ENCODE measurements around the gene RPS6KA2. TPM values are rescaled to one million over a fixed set of nuclear protein-coding genes. Genes with fewer than 3 reads are reported as not detected.

The RPS6KA2 gene
- total RNA-seq, 1 experiment from 2014 or later, result 18.5 TPM

DNA sequence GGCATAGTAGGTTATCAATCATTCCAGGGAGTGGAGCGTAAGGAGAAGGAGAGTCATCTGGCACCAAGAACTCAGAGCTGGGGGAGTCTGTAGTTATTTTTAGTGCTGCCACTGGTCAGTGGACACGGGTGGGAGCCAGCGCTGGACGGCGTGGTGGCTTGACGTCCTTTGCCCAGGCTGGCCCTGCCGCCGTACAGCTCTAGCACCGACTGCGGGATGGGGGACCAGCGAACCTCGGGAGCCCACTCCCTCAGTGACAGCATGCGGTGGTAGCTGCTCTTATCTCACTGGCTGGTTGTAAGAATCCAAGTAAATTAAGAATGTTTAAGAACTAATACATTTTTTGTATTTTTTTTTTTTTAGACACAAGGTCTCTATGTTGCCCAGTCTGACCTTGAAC, 32.5 kb upstream of the RPS6KA2 start:
- Histone ChIP-seq H3K9me2 (ENCODE audit: insufficient read depth) (no peaks in the 10 kb centered on the region), H3K27ac (no peak overlapping the region), H4K20me1 (ENCODE audit: insufficient read depth) (no peaks in the 10 kb centered on the region), H3K27me3 (ENCODE audit: insufficient read depth, low read depth) (0 out of 2 replicates have a peak, but pooled peaks cover 27% of the 10 kb centered on the region), H3F3A (ENCODE audit: insufficient read depth, low read depth) (no peaks in the 10 kb centered on the region), H3K9me3 (ENCODE audit: insufficient read depth, low read depth) (no peaks in the 10 kb centered on the region), H3K4me2 (no peak overlapping the region), H3K79me2 (ENCODE audit: low read depth) (no peaks in the 10 kb centered on the region), H3K4me3 (no peak overlapping the region), H3K4me1 (replicated peaks; ENCODE audit: insufficient read depth) (no peaks in the 10 kb centered on the region), H3K36me3 (ENCODE audit: low read depth) (no peaks in the 10 kb centered on the region), H2AFZ (no peak overlapping the region)
- POLR2A ChIA-PET (ENCODE audit: unreplicated experiment), result no interaction called here
- DNase-seq, result no peak
- TF ChIP-seq EZH2 (IDR thresholded peaks at IDR 0.05; ENCODE audit: low read depth), result no peak
- TF ChIP-seq, protein P1, sequence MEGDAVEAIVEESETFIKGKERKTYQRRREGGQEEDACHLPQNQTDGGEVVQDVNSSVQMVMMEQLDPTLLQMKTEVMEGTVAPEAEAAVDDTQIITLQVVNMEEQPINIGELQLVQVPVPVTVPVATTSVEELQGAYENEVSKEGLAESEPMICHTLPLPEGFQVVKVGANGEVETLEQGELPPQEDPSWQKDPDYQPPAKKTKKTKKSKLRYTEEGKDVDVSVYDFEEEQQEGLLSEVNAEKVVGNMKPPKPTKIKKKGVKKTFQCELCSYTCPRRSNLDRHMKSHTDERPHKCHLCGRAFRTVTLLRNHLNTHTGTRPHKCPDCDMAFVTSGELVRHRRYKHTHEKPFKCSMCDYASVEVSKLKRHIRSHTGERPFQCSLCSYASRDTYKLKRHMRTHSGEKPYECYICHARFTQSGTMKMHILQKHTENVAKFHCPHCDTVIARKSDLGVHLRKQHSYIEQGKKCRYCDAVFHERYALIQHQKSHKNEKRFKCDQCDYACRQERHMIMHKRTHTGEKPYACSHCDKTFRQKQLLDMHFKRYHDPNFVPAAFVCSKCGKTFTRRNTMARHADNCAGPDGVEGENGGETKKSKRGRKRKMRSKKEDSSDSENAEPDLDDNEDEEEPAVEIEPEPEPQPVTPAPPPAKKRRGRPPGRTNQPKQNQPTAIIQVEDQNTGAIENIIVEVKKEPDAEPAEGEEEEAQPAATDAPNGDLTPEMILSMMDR (conservative IDR thresholded peaks at IDR 0.05), result no peak
- intact Hi-C loops (cut with micrococcal nuclease; ENCODE audit: unreplicated experiment), result no loop called here
- no TSS peak for BruUV-seq (replicated peaks)
- CTCF ChIA-PET, result no interaction called here

DNA sequence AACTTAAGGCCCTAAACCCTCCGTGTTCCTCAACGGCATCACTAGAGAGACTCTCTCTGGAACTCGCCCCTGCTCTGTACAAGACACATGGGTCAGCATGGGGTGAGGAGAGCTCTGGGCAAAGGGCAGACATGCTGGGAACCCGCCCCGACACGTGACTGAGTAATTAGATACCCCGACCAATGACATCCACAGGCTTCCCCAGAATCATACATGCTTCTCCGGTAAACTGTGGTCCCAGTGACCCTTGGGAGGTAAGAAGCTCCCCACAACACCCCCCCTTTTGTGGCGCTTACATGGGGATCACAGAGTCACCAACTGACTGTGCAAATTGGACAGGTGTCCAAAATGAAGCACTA, 31.7 kb upstream of the RPS6KA2 start:
- H3K36me3 ChIP-seq (ENCODE audit: low read depth), result no peaks in the 10 kb centered on the region
- no peak overlapping the region for H2AFZ ChIP-seq
- no peaks in the 10 kb centered on the region for H4K20me1 ChIP-seq (ENCODE audit: insufficient read depth)
- H3K27ac ChIP-seq, result no peak overlapping the region
- no peak overlapping the region for H3K4me2 ChIP-seq
- TF ChIP-seq, protein P1 (conservative IDR thresholded peaks at IDR 0.05), result no peak
- no peak for TF ChIP-seq EZH2 (IDR thresholded peaks at IDR 0.05; ENCODE audit: low read depth)
- ChIA-PET POLR2A (ENCODE audit: unreplicated experiment) (no interaction called here), CTCF (no interaction called here)
- 0 out of 2 replicates have a peak, but pooled peaks cover 27% of the 10 kb centered on the region for H3K27me3 ChIP-seq (ENCODE audit: insufficient read depth, low read depth)
- H3K4me1 ChIP-seq (replicated peaks; ENCODE audit: insufficient read depth), result no peaks in the 10 kb centered on the region
- no peaks in the 10 kb centered on the region for H3K9me3 ChIP-seq (ENCODE audit: insufficient read depth, low read depth)
- H3K4me3 ChIP-seq, result no peak overlapping the region
- no peaks in the 10 kb centered on the region for H3K9me2 ChIP-seq (ENCODE audit: insufficient read depth)
- intact Hi-C loops (cut with micrococcal nuclease; ENCODE audit: unreplicated experiment), result no loop called here
- H3K79me2 ChIP-seq (ENCODE audit: low read depth), result no peaks in the 10 kb centered on the region
- no peak for DNase-seq
- no peaks in the 10 kb centered on the region for H3F3A ChIP-seq (ENCODE audit: insufficient read depth, low read depth)
- BruUV-seq (replicated peaks), result no TSS peak

DNA sequence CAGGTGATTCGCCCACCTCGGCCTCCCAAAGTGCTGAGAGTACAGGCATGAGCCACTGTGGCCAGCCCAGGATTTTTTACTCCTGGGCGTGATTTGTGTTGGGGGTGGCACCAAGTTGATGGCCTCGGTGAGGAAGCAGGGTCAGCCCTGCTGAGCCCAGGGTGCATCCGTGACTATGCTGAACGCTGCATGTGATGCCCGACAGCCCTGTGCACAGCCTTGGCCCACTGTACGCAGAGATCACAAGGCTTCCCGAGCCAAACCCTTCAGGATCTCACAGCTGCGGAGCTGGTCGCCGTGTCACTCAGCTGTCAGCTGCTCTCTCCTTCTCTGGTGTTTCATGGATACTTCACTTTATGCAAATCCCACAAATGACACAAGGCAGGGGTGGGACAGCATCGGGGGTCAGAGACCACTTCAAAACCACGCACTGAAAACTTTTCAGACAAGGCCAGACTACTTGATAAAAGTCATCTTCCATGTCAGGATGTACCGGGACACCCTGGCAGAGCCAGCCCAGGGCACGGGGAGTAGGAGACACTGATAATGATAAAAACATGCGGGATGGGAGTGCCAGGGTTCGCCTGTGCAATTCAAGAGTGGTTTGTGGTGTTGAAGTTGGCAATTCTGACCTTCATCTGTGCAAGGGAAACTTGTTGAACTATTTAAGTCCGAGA, 31.2 kb upstream of the RPS6KA2 start:
- CTCF ChIA-PET, result no interaction called here
- intact Hi-C loops (cut with micrococcal nuclease; ENCODE audit: unreplicated experiment), result no loop called here
- POLR2A ChIA-PET (ENCODE audit: unreplicated experiment), result no interaction called here

More for the DNA sequence above, 31.2 kb upstream of the RPS6KA2 start:
- H3F3A ChIP-seq (ENCODE audit: insufficient read depth, low read depth), result no peaks in the 10 kb centered on the region
- H3K9me2 ChIP-seq (ENCODE audit: insufficient read depth), result no peaks in the 10 kb centered on the region
- H3K27ac ChIP-seq, result no peak overlapping the region
- H3K36me3 ChIP-seq (ENCODE audit: low read depth), result no peaks in the 10 kb centered on the region
- no peaks in the 10 kb centered on the region for H3K4me1 ChIP-seq (replicated peaks; ENCODE audit: insufficient read depth)
- H3K4me2 ChIP-seq, result no peak overlapping the region
- BruUV-seq (replicated peaks), result no TSS peak
- DNase-seq, result no peak
- no peak overlapping the region for H3K4me3 ChIP-seq
- H3K79me2 ChIP-seq (ENCODE audit: low read depth), result no peaks in the 10 kb centered on the region
- no peaks in the 10 kb centered on the region for H3K9me3 ChIP-seq (ENCODE audit: insufficient read depth, low read depth)
- H3K27me3 ChIP-seq (ENCODE audit: insufficient read depth, low read depth), result 0 out of 2 replicates have a peak, but pooled peaks cover 27% of the 10 kb centered on the region
- no peak overlapping the region for H2AFZ ChIP-seq
- H4K20me1 ChIP-seq (ENCODE audit: insufficient read depth), result no peaks in the 10 kb centered on the region
- TF ChIP-seq, protein P1 (conservative IDR thresholded peaks at IDR 0.05), result no peak
- TF ChIP-seq EZH2 (IDR thresholded peaks at IDR 0.05; ENCODE audit: low read depth), result no peak
